ENCODE measurements around the gene FANCB.

The FANCB gene

GRCh38 chrX:14913241-14913640 lies 40.4 kb upstream of the FANCB start:
- Histone ChIP-seq H3K4me3 (replicated peaks; ENCODE audit: insufficient read depth, low read length) (no peak overlapping the region), H3K27me3 (ENCODE audit: insufficient read depth, poor library complexity, severe bottlenecking) (no peaks in the 10 kb centered on the region), H3K27ac (replicated peaks) (no peak overlapping the region)
- no peak for DNase-seq (ENCODE audit: low read depth in 1 of 2, low spot score in 1 of 2)
- TF ChIP-seq SPI1 (IDR thresholded peaks at IDR 0.05; ENCODE audit: borderline replicate concordance, low read depth) = no peak
- no peak for TF ChIP-seq CTCF (IDR thresholded peaks at IDR 0.05; ENCODE audit: insufficient read depth, low read length)
- TF ChIP-seq POLR2AphosphoS5 (IDR thresholded peaks at IDR 0.05; ENCODE audit: low read depth) = no peak
- no peak for TF ChIP-seq GABPA (IDR thresholded peaks at IDR 0.05; ENCODE audit: low read depth)
- no peak for TF ChIP-seq REST (IDR thresholded peaks at IDR 0.05; ENCODE audit: insufficient replicate concordance, low read depth)

GRCh38 chrX:14903891-14904290 lies 31.0 kb upstream of the FANCB start:
- Histone ChIP-seq H3K27me3 (ENCODE audit: insufficient read depth, poor library complexity, severe bottlenecking) (no peaks in the 10 kb centered on the region), H3K27ac (replicated peaks) (no peak overlapping the region), H3K4me3 (replicated peaks; ENCODE audit: insufficient read depth, low read length) (no peak overlapping the region)
- no peak for TF ChIP-seq REST (IDR thresholded peaks at IDR 0.05; ENCODE audit: insufficient replicate concordance, low read depth)
- no peak for TF ChIP-seq POLR2AphosphoS5 (IDR thresholded peaks at IDR 0.05; ENCODE audit: low read depth)
- TF ChIP-seq CTCF (IDR thresholded peaks at IDR 0.05; ENCODE audit: insufficient read depth, low read length) = no peak
- no peak for TF ChIP-seq GABPA (IDR thresholded peaks at IDR 0.05; ENCODE audit: low read depth)
- no peak for DNase-seq (ENCODE audit: low read depth in 1 of 2, low spot score in 1 of 2)

GRCh38 chrX:14902537-14902936 lies 29.7 kb upstream of the FANCB start:
- no peak for TF ChIP-seq CTCF (IDR thresholded peaks at IDR 0.05; ENCODE audit: insufficient read depth, low read length)
- TF ChIP-seq POLR2AphosphoS5 (IDR thresholded peaks at IDR 0.05; ENCODE audit: low read depth) = no peak
- no peak for TF ChIP-seq GABPA (IDR thresholded peaks at IDR 0.05; ENCODE audit: low read depth)
- TF ChIP-seq SPI1 (IDR thresholded peaks at IDR 0.05; ENCODE audit: borderline replicate concordance, low read depth) = no peak
- no peak for TF ChIP-seq REST (IDR thresholded peaks at IDR 0.05; ENCODE audit: insufficient replicate concordance, low read depth)
- Histone ChIP-seq H3K27ac (replicated peaks) (no peak overlapping the region), H3K4me3 (replicated peaks; ENCODE audit: insufficient read depth, low read length) (no peak overlapping the region), H3K27me3 (ENCODE audit: insufficient read depth, poor library complexity, severe bottlenecking) (no peaks in the 10 kb centered on the region)
- DNase-seq (ENCODE audit: low read depth in 1 of 2, low spot score in 1 of 2) = no peak
